SK-N-MC (cell line): ENCODE measurements around the gene CACNA2D4.

Experiments used
- EZH2 ChIP-seq: fragments of 200-600 bp; sonication (generic); IDR thresholded peaks from one replicate; pipeline ENCODE4 v1.6.1; 2017; ENCODE audit warnings: antibody characterized with exemption
- POLR2AphosphoS5 ChIP-seq: IDR thresholded peaks from 2 replicates; pipeline ENCODE4 v1.6.1; 2012; ENCODE audit warnings: mild to moderate bottlenecking, low read depth, low read length, borderline replicate concordance

DNA sequence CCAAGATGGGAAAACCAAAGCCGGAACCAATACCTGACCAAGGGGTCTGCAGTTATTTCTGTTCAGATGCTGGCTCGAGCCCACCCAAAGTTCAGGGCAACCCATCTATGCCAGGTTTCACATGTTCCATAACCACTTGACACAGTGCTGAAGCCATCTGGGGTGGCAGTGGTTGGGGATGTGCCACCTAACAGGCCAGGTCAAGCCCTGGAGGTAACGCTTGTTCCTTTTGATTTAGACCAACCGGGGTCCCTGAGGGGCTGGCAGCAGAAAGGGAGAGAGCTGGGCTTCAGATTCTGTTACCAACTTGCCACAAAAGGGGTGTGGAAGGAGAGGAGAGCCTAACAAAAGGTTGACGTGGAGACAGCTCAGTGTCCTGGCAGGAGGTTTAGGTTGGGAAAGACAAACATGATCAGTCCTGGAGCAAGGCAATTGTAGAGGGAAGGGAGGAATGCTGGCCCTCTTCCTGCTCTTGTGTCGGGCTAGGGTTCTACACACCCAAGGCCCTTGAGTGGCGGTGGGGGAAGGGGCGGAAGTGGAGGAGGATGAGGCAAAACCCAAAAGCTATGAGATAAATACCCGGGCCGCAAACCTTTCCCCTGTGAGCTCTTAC lies 31.9 kb downstream of the CACNA2D4 start:
- TF ChIP-seq EZH2 (no peak), POLR2AphosphoS5 (no peak)
